Measurements from ENCODE around the gene MFN2. TPM values are rescaled to one million over a fixed set of nuclear protein-coding genes. Genes with fewer than 3 reads are reported as not detected.

The MFN2 gene
- total and polyA plus RNA-seq, 3 donors from 2014 or later = 77.5 to 95.3 (median 80.0) TPM

DNA sequence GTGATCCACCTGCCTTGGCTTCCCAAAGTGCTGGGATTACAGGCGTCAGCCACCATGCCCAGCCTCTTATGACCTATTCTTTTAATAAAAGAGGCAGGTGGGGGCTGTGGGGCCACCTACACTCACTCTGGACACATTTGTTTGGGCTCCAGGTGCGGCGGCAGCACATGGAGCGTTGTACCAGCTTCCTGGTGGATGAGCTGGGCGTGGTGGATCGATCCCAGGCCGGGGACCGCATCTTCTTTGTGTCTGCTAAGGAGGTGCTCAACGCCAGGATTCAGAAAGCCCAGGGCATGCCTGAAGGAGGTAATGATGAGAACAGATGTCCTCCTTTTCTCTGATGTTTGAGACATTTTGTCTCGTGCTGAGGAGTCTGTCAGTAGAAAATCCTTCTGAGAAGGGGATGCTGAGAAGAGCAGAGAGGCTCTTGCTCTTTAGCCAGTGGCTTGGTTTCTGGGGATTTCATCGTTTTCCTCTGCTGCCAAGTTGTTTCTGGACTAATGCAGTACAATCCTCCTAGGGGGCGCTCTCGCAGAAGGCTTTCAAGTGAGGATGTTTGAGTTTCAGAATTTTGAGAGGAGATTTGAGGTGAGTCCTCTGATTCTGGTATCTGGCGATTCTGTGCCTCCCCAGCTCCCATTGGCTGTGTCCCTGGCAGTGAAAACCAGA is 21.1 kb downstream of the MFN2 start:
- no peaks in the 10 kb centered on the region for H3K36me3 ChIP-seq (ENCODE audit: low read depth, missing control alignments)
- intact Hi-C loops (cut with DNase I; ENCODE audit: low total_unique reads) = no loop called here
- WGBS, 2 donors = 77 to 88% methylated on average over 14 of the region's 14 CpGs
- peak; percentile 64 for DNase-seq
- H3K27ac ChIP-seq = no peak overlapping the region
- no peak overlapping the region for H3K4me3 ChIP-seq
- H3K27me3 ChIP-seq = no peaks in the 10 kb centered on the region
- H3K9me3 ChIP-seq = no peaks in the 10 kb centered on the region
- no peaks in the 10 kb centered on the region for H3K4me1 ChIP-seq
- no peak for TF ChIP-seq POLR2A (IDR thresholded peaks at IDR 0.05)
- TF ChIP-seq, protein P1, sequence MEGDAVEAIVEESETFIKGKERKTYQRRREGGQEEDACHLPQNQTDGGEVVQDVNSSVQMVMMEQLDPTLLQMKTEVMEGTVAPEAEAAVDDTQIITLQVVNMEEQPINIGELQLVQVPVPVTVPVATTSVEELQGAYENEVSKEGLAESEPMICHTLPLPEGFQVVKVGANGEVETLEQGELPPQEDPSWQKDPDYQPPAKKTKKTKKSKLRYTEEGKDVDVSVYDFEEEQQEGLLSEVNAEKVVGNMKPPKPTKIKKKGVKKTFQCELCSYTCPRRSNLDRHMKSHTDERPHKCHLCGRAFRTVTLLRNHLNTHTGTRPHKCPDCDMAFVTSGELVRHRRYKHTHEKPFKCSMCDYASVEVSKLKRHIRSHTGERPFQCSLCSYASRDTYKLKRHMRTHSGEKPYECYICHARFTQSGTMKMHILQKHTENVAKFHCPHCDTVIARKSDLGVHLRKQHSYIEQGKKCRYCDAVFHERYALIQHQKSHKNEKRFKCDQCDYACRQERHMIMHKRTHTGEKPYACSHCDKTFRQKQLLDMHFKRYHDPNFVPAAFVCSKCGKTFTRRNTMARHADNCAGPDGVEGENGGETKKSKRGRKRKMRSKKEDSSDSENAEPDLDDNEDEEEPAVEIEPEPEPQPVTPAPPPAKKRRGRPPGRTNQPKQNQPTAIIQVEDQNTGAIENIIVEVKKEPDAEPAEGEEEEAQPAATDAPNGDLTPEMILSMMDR (IDR thresholded peaks at IDR 0.05) = peak in 2 of 3 experiments; percentile 41 to 48

GRCh38 chr1:12001996-12002493 is 21.8 kb downstream of the MFN2 start:
- Histone ChIP-seq H3K36me3 (ENCODE audit: low read depth, missing control alignments) (no peaks in the 10 kb centered on the region), H3K9me3 (no peaks in the 10 kb centered on the region), H3K4me3 (no peak overlapping the region), H3K4me1 (no peaks in the 10 kb centered on the region), H3K27me3 (no peaks in the 10 kb centered on the region), H3K27ac (no peak overlapping the region)
- no peak for TF ChIP-seq POLR2A (IDR thresholded peaks at IDR 0.05)
- TF ChIP-seq, protein P1 (IDR thresholded peaks at IDR 0.05) = no peak
- intact Hi-C loops (cut with DNase I; ENCODE audit: low total_unique reads) = no loop called here
- 89 to 92% methylated on average over 4 to 10 of the region's 10 CpGs for WGBS, 2 donors
- no peak for DNase-seq

DNA sequence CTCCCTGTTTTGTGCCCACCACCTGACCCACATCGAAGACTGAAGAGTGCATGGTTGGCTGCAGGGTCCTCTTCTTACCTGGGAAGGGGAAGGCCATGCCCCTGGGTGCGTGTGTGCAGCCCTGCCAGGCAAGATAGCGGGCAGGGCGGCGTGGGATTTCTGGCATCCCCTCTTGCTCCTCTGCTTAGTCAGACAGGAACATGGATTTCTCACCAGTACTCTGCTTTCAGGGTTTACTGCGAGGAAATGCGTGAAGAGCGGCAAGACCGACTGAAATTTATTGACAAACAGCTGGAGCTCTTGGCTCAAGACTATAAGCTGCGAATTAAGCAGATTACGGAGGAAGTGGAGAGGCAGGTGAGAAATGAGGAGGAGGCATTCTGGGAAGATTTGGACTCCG is 23.5 kb downstream of the MFN2 start:
- no peak for DNase-seq
- H3K4me3 ChIP-seq = no peak overlapping the region
- no peak for TF ChIP-seq POLR2A (IDR thresholded peaks at IDR 0.05)
- TF ChIP-seq, protein P1 (IDR thresholded peaks at IDR 0.05) = no peak
- no peaks in the 10 kb centered on the region for H3K4me1 ChIP-seq
- WGBS, 2 donors = 90 to 91% methylated on average over 12 of the region's 12 CpGs
- no peaks in the 10 kb centered on the region for H3K36me3 ChIP-seq (ENCODE audit: low read depth, missing control alignments)
- no peaks in the 10 kb centered on the region for H3K27me3 ChIP-seq
- no peaks in the 10 kb centered on the region for H3K9me3 ChIP-seq
- intact Hi-C loops (cut with DNase I; ENCODE audit: low total_unique reads) = no loop called here
- no peak overlapping the region for H3K27ac ChIP-seq

DNA sequence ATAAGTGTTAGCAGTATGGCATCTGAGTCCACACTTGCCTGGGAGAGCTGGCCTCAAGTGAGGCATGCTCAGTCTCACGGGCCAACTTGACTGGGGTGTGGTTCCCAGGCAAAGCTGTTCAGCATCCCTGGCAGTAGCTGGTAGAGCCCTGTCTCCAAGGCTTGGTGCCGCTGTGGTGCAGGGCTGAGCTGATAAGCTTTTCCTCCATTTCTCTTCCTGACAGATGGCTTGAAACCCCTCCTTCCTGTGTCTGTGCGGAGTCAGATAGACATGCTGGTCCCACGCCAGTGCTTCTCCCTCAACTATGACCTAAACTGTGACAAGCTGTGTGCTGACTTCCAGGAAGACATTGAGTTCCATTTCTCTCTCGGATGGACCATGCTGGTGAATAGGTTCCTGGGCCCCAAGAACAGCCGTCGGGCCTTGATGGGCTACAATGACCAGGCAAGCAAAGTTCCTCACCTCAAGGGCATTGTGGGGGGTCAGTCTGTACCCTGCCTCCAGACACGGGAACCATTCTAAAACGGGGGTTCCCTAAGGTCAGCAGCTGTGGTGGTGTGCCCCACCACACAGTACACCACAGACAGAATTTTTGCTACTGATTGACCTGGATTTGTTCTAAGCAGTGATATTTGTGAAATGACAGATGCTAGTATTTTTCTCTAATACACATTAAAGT is 25.4 kb downstream of the MFN2 start:
- no peak for DNase-seq
- Histone ChIP-seq H3K36me3 (ENCODE audit: low read depth, missing control alignments) (no peaks in the 10 kb centered on the region), H3K27me3 (no peaks in the 10 kb centered on the region), H3K27ac (no peak overlapping the region), H3K9me3 (no peaks in the 10 kb centered on the region), H3K4me1 (no peaks in the 10 kb centered on the region), H3K4me3 (no peak overlapping the region)
- intact Hi-C loops (cut with DNase I; ENCODE audit: low total_unique reads) = no loop called here
- WGBS, 2 donors = 81 to 89% methylated on average over 7 to 9 of the region's 9 CpGs
- TF ChIP-seq, protein P1 (IDR thresholded peaks at IDR 0.05) = no peak
- no peak for TF ChIP-seq POLR2A (IDR thresholded peaks at IDR 0.05)

Data from testis (tissue), 3 donors.